ENCODE measurements around the gene MCM9. TPM values are rescaled to one million over a fixed set of nuclear protein-coding genes. Genes with fewer than 3 reads are reported as not detected.

Gene MCM9
- total and polyA plus RNA-seq, 2 of the 13 experiments (the other 11 are each of a cell fraction or from before 2014, with no cell fraction given): 3.8 to 17.2 TPM

DNA sequence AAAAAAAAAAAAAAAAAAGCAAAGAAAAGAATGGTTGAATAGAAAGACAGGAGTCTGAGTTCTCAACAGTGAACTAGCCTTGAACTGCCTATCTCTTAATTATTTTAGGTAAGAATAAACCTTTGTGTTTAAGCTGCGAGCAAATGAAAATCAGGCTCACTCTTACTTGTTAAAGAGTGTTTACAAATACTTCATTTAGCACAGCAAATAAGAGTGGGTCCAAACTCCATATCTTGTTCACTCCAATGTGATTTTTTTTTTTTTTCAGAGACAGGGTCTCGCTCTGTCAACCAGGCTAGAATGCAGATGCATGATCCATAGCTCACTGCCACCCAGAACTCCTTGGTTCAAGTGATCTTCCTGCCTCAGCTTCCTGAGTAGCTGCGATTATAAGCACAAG lies 11.9 kb downstream of the MCM9 start (continued):
- TF ChIP-seq ZNF180 (CRISPR knock-in tag; IDR thresholded peaks at IDR 0.05; ENCODE audit: borderline replicate concordance, low read depth) (no peak), DNMT3B (CRISPR knock-in tag; conservative IDR thresholded peaks at IDR 0.05) (no peak), IRF2 (CRISPR knock-in tag; IDR thresholded peaks at IDR 0.05) (no peak), ZNF547 (CRISPR knock-in tag; IDR thresholded peaks at IDR 0.05) (no peak), ZNF782 (CRISPR knock-in tag; IDR thresholded peaks at IDR 0.05; ENCODE audit: borderline replicate concordance) (no peak), ZNF780A (CRISPR knock-in tag; IDR thresholded peaks at IDR 0.05) (no peak), ZNF569 (CRISPR knock-in tag; IDR thresholded peaks at IDR 0.05; ENCODE audit: borderline replicate concordance) (no peak), ZNF672 (CRISPR knock-in tag; IDR thresholded peaks at IDR 0.05) (no peak), GATAD2A (CRISPR knock-in tag; IDR thresholded peaks at IDR 0.05) (peak; percentile 62), BRD4 (CRISPR knock-in tag; IDR thresholded peaks at IDR 0.05) (no peak), ZNF629 (CRISPR knock-in tag; conservative IDR thresholded peaks at IDR 0.05) (no peak), ZNF562 (CRISPR knock-in tag; IDR thresholded peaks at IDR 0.05; ENCODE audit: borderline replicate concordance) (no peak), ZNF777 (CRISPR knock-in tag; IDR thresholded peaks at IDR 0.05) (no peak), ZNF17 (CRISPR knock-in tag; IDR thresholded peaks at IDR 0.05) (no peak), RFXANK (CRISPR knock-in tag; IDR thresholded peaks at IDR 0.05) (no peak)
- TF ChIP-seq, protein P1, sequence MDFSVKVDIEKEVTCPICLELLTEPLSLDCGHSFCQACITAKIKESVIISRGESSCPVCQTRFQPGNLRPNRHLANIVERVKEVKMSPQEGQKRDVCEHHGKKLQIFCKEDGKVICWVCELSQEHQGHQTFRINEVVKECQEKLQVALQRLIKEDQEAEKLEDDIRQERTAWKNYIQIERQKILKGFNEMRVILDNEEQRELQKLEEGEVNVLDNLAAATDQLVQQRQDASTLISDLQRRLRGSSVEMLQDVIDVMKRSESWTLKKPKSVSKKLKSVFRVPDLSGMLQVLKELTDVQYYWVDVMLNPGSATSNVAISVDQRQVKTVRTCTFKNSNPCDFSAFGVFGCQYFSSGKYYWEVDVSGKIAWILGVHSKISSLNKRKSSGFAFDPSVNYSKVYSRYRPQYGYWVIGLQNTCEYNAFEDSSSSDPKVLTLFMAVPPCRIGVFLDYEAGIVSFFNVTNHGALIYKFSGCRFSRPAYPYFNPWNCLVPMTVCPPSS (IDR thresholded peaks at IDR 0.05): no peak
- TF ChIP-seq, protein P2, sequence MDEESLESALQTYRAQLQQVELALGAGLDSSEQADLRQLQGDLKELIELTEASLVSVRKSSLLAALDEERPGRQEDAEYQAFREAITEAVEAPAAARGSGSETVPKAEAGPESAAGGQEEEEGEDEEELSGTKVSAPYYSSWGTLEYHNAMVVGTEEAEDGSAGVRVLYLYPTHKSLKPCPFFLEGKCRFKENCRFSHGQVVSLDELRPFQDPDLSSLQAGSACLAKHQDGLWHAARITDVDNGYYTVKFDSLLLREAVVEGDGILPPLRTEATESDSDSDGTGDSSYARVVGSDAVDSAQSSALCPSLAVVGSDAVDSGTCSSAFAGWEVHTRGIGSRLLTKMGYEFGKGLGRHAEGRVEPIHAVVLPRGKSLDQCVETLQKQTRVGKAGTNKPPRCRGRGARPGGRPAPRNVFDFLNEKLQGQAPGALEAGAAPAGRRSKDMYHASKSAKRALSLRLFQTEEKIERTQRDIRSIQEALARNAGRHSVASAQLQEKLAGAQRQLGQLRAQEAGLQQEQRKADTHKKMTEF (CRISPR knock-in tag; IDR thresholded peaks at IDR 0.05): peak; percentile 67; the same call in 1 of the 2 replicates
- TF ChIP-seq, protein P3, sequence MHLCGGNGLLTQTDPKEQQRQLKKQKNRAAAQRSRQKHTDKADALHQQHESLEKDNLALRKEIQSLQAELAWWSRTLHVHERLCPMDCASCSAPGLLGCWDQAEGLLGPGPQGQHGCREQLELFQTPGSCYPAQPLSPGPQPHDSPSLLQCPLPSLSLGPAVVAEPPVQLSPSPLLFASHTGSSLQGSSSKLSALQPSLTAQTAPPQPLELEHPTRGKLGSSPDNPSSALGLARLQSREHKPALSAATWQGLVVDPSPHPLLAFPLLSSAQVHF (CRISPR knock-in tag; IDR thresholded peaks at IDR 0.05): no peak
- TF ChIP-seq, protein P4, sequence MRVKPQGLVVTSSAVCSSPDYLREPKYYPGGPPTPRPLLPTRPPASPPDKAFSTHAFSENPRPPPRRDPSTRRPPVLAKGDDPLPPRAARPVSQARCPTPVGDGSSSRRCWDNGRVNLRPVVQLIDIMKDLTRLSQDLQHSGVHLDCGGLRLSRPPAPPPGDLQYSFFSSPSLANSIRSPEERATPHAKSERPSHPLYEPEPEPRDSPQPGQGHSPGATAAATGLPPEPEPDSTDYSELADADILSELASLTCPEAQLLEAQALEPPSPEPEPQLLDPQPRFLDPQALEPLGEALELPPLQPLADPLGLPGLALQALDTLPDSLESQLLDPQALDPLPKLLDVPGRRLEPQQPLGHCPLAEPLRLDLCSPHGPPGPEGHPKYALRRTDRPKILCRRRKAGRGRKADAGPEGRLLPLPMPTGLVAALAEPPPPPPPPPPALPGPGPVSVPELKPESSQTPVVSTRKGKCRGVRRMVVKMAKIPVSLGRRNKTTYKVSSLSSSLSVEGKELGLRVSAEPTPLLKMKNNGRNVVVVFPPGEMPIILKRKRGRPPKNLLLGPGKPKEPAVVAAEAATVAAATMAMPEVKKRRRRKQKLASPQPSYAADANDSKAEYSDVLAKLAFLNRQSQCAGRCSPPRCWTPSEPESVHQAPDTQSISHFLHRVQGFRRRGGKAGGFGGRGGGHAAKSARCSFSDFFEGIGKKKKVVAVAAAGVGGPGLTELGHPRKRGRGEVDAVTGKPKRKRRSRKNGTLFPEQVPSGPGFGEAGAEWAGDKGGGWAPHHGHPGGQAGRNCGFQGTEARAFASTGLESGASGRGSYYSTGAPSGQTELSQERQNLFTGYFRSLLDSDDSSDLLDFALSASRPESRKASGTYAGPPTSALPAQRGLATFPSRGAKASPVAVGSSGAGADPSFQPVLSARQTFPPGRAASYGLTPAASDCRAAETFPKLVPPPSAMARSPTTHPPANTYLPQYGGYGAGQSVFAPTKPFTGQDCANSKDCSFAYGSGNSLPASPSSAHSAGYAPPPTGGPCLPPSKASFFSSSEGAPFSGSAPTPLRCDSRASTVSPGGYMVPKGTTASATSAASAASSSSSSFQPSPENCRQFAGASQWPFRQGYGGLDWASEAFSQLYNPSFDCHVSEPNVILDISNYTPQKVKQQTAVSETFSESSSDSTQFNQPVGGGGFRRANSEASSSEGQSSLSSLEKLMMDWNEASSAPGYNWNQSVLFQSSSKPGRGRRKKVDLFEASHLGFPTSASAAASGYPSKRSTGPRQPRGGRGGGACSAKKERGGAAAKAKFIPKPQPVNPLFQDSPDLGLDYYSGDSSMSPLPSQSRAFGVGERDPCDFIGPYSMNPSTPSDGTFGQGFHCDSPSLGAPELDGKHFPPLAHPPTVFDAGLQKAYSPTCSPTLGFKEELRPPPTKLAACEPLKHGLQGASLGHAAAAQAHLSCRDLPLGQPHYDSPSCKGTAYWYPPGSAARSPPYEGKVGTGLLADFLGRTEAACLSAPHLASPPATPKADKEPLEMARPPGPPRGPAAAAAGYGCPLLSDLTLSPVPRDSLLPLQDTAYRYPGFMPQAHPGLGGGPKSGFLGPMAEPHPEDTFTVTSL (CRISPR knock-in tag; IDR thresholded peaks at IDR 0.05; ENCODE audit: borderline replicate concordance): no peak
- TF ChIP-seq, protein P5, sequence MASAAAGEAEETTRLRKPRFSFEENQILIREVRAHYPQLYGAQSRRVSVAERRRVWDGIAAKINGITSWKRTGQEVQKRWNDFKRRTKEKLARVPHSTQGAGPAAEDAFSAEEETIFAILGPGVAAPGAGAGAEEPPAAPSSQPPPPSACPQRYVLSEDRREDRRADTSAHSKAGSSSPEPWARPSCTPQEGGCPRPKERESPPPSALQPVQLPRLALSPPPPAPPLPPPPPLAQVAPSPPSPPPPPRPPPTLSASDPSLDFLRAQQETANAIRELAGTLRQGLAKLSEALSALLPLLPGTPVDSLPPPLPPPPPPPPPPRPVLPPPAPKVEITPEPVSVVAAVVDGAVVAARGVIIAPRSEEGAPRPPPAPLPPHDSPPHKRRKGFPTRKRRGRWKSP (CRISPR knock-in tag; IDR thresholded peaks at IDR 0.05): no peak
- TF ChIP-seq, protein P6, sequence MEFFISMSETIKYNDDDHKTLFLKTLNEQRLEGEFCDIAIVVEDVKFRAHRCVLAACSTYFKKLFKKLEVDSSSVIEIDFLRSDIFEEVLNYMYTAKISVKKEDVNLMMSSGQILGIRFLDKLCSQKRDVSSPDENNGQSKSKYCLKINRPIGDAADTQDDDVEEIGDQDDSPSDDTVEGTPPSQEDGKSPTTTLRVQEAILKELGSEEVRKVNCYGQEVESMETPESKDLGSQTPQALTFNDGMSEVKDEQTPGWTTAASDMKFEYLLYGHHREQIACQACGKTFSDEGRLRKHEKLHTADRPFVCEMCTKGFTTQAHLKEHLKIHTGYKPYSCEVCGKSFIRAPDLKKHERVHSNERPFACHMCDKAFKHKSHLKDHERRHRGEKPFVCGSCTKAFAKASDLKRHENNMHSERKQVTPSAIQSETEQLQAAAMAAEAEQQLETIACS (CRISPR knock-in tag; IDR thresholded peaks at IDR 0.05): no peak
